Retinal pigment epithelial cell (primary cell): ENCODE results near the gene ANKS1B.

ENCODE experiments used
- DNase-seq: peaks from one replicate; pipeline ENCODE4 v3.0.0-alpha.2; 2010; ENCODE audit warnings: low read depth
- H3K4me3 ChIP-seq: 2 replicates; pipeline ENCODE4 v1.5.1; 2011; ENCODE audit warnings: mild to moderate bottlenecking, low read length, control low read depth, moderate library complexity
- CTCF ChIP-seq: conservative IDR thresholded peaks from 2 replicates; pipeline ENCODE4 v1.5.1; 2011; ENCODE audit warnings: low read depth, low read length, control low read depth, inconsistent platforms

The ANKS1B gene

DNA sequence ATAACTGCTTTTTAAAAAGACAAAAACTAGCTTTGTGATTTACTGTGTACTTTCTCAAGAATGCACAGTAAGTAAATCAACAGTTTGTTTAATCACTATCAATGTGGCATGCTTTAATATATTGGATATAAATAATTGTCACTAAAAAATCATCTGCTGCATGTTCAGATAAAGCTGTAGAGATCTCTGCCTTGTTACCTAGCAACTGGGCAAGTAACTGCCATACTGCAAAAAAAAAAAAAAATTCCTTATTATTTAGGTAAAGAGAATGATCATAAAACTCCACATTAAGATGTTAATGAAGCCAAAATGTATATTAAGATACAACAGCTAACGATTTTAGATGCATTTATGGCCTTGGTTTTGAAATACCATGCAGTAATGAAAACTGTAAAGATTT is 1102.2 kb downstream of the ANKS1B start:
- no peak overlapping the region for H3K4me3 ChIP-seq
- no peak for DNase-seq
- no peak for TF ChIP-seq CTCF

- DNase-seq: no peak
- H3K4me3 ChIP-seq: no peak overlapping the region
- no peak for TF ChIP-seq CTCF
Observed at GRCh38 chr12:98873776-98874175, 1111.0 kb downstream of the ANKS1B start.

- TF ChIP-seq CTCF: no peak
- H3K4me3 ChIP-seq: no peak overlapping the region
- DNase-seq: no peak
Observed at GRCh38 chr12:98870504-98870903, 1114.2 kb downstream of the ANKS1B start.

- no peak for TF ChIP-seq CTCF
- H3K4me3 ChIP-seq: no peak overlapping the region
- DNase-seq: no peak
Observed at GRCh38 chr12:98869886-98870503, 1114.7 kb downstream of the ANKS1B start.

- no peak overlapping the region for H3K4me3 ChIP-seq
- no peak for DNase-seq
- TF ChIP-seq CTCF: no peak
Observed at GRCh38 chr12:98868538-98868937, 1116.2 kb downstream of the ANKS1B start.

- no peak for TF ChIP-seq CTCF
- no peak overlapping the region for H3K4me3 ChIP-seq
- DNase-seq: no peak
Observed at GRCh38 chr12:98868076-98868475, 1116.7 kb downstream of the ANKS1B start.

GRCh38 chr12:98864363-98864762 is 1120.4 kb downstream of the ANKS1B start:
- no peak for TF ChIP-seq CTCF
- no peak overlapping the region for H3K4me3 ChIP-seq
- DNase-seq: no peak
